HCT116 (cell line): ENCODE data around the gene PHLDB3.

Source experiments
- EZH2phosphoT487 ChIP-seq: fragments of 200-600 bp; IDR thresholded peaks from 2 replicates; pipeline ENCODE4 v1.6.1; 2018; ENCODE audit warnings: antibody characterized with exemption, borderline replicate concordance
- JUND ChIP-seq: IDR thresholded peaks from 2 replicates; pipeline ENCODE4 v1.6.1; 2012
- POLR2A ChIP-seq: IDR thresholded peaks from 2 replicates; pipeline ENCODE4 v1.7.0; 2011; ENCODE audit warnings: borderline replicate concordance; ENCODE audit not compliant: insufficient read depth, insufficient read length; ENCODE audit errors: extremely low read depth
- SRF ChIP-seq: IDR thresholded peaks from 2 replicates; pipeline ENCODE4 v1.6.1; 2012; ENCODE audit warnings: low read depth
- TF ChIP-seq, protein P1 (sequence below), 3 experiments: fragments of 200-600 bp in 1 of 3; sonication (generic) in 1 of 3; IDR thresholded peaks in 2 of 3; conservative IDR thresholded peaks in 1 of 3; 2 replicates each; pipeline ENCODE4 v1.5.1; 2012 to 2017; ENCODE audit warnings: low read depth in 2 of 3, low read length in 2 of 3, antibody characterized with exemption in 1 of 3, borderline replicate concordance in 1 of 3, control low read depth in 1 of 3, mild to moderate bottlenecking in 1 of 3, mixed read lengths in 1 of 3, mixed run types in 1 of 3, moderate library complexity in 1 of 3; ENCODE audit not compliant: insufficient read depth in 1 of 3

DNA sequence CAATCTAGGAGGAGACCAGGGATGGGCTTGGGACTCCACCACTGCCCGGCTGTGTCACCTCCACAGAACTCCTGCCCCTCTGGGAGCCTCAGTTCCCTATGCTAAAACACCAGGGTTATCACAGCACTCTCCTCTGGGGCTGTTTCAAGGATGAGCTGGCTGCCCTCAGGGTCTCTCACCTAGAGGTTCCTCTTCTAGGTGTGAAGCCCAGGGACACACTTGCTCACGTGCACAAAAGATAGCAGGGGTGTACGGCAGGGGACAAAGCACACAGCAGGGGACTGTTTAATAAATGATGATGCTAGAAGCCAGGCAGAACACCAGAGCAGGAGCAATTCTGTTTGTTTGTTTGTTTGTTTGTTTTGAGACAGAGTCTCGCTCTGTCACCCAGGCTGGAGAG, 22.4 kb downstream of the PHLDB3 start:
- TF ChIP-seq, protein P1, sequence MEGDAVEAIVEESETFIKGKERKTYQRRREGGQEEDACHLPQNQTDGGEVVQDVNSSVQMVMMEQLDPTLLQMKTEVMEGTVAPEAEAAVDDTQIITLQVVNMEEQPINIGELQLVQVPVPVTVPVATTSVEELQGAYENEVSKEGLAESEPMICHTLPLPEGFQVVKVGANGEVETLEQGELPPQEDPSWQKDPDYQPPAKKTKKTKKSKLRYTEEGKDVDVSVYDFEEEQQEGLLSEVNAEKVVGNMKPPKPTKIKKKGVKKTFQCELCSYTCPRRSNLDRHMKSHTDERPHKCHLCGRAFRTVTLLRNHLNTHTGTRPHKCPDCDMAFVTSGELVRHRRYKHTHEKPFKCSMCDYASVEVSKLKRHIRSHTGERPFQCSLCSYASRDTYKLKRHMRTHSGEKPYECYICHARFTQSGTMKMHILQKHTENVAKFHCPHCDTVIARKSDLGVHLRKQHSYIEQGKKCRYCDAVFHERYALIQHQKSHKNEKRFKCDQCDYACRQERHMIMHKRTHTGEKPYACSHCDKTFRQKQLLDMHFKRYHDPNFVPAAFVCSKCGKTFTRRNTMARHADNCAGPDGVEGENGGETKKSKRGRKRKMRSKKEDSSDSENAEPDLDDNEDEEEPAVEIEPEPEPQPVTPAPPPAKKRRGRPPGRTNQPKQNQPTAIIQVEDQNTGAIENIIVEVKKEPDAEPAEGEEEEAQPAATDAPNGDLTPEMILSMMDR (IDR thresholded peaks at IDR 0.05 in 2 of 3, conservative IDR thresholded peaks at IDR 0.05 in 1 of 3; ENCODE audit: borderline replicate concordance in 1 of 3, insufficient read depth in 1 of 3, low read depth in 2 of 3, low read length in 2 of 3) = no peak
- TF ChIP-seq JUND = no peak
- TF ChIP-seq EZH2phosphoT487 = no peak
- no peak for TF ChIP-seq POLR2A
- TF ChIP-seq SRF = no peak
